KBM-7 (cell line): ENCODE data around the gene PPFIA2.

Experiments
- DNase-seq: peaks from one replicate; pipeline ENCODE4 v3.0.0-alpha.2; 2015
- in situ Hi-C: fragments of 300-500 bp; cut with MboI; formaldehyde crosslinking; loops from 2 replicates; pipeline ENCODE4 v1.14.3; 2020; ENCODE audit warnings: low sequenced_read_pairs, low pct_unique_long_range_greater_than_20kb, mixed read lengths

Gene PPFIA2

GRCh38 chr12:81585787-81586186 lies 173.4 kb downstream of the PPFIA2 start:
- in situ Hi-C loops: no loop called here
- no peak for DNase-seq

GRCh38 chr12:81573228-81573627 lies 185.9 kb downstream of the PPFIA2 start:
- in situ Hi-C loops: no loop called here
- DNase-seq: no peak

DNA sequence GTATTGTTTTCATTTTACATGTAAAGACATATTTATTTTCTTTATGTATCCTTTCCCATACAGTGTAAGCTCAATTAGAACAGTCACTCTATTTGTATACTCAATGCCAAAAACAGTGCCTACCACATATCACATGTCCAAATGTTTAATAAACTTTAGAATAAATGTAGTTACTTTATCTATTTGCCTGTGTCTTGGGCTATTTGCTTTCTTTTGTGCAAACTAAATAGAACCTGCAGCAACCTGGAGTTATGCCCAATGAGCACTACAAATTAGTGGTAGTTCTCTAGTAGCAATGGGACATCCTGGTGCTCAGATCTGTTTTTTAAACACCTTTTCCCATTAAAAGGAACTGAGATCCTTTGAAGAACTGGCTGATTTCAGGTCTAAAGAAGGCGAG lies 186.7 kb downstream of the PPFIA2 start:
- no peak for DNase-seq
- in situ Hi-C loops: no loop called here

DNA sequence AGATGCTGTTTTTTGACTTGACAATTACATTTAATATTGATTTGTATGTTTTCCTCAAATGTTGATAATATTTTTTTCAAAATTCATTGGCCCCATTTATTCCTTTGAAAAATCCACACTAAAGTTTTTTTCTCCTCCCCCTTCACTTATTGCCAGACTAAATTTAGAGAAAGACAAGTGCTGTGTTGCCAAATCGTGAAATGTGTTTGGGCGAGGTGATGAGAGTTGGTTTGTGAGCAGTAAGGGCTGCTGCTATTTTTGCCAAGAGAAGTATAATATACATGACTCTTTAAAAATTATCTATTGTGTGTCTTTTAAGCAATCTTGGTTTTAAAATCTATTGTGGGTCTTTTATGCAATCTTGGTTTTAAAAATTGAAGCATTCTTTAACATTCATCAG lies 188.9 kb downstream of the PPFIA2 start:
- no peak for DNase-seq
- in situ Hi-C loops: no loop called here

DNA sequence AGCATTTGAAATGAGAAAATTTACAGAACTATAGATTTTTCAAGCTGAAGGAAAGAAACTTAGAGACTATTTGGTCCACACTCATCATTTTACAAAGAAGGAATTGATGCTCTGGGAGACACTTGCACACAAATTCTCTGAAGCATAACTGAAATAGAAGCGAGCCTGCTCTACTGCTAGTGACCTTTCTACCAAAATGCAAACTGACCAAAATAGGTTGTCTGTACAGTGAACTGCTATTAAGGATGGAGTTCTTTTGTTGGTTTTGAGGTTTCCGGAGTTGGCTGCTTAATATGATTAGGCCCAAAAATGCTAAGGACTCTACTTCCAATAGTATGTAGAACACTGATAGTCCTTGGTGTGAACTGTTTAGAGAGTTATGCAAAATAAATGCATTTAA lies 194.9 kb downstream of the PPFIA2 start:
- no peak for DNase-seq
- in situ Hi-C loops: no loop called here

DNA sequence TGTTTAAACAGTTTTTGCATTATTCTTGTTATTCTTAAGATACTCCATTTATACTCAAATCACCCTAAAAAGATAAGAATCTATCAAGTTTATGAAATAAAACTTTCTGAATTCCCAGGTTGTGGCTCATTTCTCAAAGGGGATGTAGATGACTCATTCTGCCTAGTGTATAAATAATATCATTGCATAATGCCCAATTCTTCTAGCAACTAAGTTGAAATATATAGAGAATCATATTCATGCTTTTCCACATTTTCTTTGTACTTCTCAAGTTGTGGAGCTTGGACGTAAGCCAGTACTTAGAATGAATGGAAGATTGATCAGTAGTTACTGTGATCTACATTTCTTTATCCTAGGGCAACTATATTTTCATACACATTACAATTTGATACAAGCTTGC lies 201.1 kb downstream of the PPFIA2 start:
- no peak for DNase-seq
- in situ Hi-C loops: no loop called here

DNA sequence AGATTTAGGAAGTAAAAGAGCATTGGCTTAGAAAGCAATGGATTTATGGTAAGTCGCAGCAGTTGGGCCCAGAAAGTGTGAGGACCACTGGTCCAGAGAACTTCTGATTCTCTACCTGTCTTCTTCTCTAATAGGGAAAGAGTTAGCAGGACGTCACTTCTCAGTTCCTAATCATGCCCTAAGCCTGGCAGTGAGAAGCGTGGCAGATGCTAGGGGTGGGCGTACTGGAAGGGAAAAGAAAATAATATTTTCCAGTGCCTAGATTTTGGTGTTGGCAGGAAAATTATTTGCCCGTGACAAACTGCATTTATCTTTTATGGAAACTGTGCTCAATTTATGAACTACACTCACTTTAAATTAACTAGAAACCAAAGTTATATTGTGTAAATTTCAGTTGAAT lies 212.3 kb downstream of the PPFIA2 start:
- no peak for DNase-seq
- in situ Hi-C loops: no loop called here

DNA sequence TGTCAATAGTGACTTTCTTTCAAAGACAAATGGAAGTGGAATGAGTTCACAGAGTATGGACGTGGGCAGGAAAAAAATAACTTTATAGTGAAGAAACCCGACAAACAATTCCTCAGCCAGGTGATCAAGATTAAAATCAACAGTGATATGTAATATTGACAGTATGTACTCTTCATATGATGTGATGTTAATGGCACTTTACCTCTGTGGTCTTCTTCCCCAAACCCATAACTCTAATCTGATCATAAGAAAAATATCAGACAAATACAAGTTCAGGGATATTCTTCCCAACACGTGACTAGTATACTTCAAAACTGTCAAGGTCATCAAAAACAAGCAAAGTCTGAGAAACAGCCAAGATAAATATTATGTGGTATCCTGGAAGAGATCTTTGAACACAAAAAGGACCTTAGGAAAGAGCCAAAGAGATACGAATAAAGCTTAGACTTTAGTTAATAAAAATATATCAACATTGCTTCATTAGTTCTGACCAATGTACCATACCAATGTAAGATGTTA lies 215.5 kb downstream of the PPFIA2 start:
- in situ Hi-C loops: no loop called here
- DNase-seq: no peak

DNA sequence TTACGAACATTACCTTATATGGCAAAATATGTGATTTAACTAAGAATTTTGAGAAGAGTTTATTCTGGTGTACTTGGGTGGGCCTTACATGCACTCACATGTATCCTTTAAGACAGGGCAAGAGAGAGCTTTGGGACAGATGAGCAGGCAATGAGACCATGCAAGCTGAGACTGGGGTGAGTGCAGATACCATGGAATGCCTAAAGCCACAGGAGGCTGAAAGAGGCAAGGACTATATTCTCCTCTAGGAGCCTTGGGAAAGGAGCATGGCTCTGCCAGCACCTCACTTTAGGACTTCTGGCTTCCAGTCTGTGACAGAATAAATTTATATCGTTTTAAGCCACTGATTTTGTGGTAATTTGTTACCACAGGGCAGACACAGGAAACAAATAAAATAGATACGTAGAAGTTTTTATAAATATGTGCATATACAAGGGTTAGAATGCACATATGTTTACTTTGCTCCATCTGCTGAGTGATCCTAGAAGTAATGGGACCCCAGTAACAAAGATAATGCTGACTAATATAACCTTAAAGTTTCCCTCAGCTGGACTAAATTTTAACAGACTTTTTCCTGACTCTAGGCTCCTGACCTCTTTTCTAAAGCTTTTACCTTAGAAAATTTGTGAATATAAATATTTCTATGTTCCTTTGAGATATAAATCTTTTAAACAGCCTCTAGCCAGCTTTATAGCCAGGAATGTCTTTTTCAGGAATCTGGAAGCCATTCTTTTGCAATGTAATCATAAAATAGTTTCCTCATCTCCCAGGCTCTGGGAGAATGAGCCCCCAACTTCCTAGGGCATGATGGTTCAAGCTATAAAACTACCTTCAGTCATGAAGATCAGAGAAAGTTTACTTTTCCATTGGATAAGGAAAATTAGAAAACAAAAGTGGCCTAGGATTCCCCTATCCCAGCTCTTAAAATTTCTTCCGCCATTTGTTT lies 216.8 kb downstream of the PPFIA2 start:
- no peak for DNase-seq
- in situ Hi-C loops: no loop called here

GRCh38 chr12:81541121-81541520 lies 218.0 kb downstream of the PPFIA2 start:
- in situ Hi-C loops: no loop called here
- DNase-seq: no peak

- in situ Hi-C loops: no loop called here
Measured at GRCh38 chr12:81539279-81539678, 219.9 kb downstream of the PPFIA2 start.

DNA sequence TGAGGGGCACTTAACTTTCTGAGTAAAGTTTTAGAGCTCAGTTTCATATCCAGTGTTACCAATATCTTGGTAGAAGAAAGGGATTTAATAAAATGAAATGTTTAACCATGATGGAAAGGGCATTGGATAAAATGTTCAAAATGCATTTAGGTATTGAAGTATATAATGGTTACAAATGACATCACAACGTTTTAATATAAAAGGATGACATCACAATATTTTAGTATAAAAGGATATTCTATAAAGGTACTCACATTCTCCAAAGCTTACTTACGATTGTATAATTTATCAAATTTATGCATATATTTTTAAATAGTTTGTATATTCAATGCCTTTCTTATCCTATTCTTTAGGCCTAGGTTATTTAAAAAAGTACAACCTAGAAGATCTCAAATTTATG lies 226.1 kb downstream of the PPFIA2 start:
- in situ Hi-C loops: no loop called here

More at GRCh38 chr12:81539279-81539678, 219.9 kb downstream of the PPFIA2 start:
- DNase-seq: no peak

GRCh38 chr12:81530352-81530751 lies 228.8 kb downstream of the PPFIA2 start:
- no peak for DNase-seq
- in situ Hi-C loops: no loop called here

More for the DNA sequence above, 226.1 kb downstream of the PPFIA2 start:
- no peak for DNase-seq

DNA sequence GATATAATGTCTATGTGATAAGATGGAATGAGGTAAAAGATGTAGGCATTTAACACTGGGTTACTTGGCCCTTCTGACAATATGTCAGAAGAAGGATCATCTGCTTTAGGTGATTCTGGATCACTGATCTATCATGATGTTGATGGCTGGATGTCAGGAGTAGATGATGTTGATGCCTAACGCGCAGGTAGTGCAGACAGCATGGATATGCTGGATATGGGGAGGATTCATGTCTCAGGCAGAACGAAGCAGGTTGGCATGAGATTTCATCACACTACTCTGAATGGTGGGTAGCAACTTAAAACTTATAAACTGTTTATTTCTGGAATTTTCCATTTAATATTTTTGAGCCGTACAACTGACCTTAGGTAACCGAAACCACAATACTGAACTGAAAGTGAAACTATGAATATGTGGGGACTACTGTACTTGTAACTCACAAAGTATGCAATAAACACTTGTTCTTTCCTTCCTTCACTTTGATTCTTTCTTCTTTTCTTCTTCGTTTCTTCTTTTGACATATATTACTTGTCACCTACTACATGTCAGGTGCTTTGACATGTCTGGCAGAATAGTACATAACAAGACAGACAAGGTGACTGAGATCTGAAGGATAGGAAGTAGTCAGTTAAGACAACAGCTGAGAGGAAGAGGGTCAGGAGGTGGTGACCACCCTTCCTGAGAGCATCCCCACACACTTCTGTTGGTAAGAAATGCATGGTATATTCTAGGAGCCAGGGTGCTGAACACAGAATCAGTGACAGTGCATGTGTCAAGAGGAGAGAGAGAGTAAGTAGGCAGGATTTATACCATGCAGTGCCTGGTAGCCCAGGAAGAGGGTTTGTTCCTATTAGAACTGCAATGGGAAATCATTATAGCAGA lies 238.8 kb downstream of the PPFIA2 start:
- in situ Hi-C loops: no loop called here
- no peak for DNase-seq

- no peak for DNase-seq
- in situ Hi-C loops: no loop called here
Measured at GRCh38 chr12:81518638-81519037, 240.5 kb downstream of the PPFIA2 start.

- DNase-seq: no peak
- in situ Hi-C loops: no loop called here
Measured at GRCh38 chr12:81517296-81517695, 241.9 kb downstream of the PPFIA2 start.

DNA sequence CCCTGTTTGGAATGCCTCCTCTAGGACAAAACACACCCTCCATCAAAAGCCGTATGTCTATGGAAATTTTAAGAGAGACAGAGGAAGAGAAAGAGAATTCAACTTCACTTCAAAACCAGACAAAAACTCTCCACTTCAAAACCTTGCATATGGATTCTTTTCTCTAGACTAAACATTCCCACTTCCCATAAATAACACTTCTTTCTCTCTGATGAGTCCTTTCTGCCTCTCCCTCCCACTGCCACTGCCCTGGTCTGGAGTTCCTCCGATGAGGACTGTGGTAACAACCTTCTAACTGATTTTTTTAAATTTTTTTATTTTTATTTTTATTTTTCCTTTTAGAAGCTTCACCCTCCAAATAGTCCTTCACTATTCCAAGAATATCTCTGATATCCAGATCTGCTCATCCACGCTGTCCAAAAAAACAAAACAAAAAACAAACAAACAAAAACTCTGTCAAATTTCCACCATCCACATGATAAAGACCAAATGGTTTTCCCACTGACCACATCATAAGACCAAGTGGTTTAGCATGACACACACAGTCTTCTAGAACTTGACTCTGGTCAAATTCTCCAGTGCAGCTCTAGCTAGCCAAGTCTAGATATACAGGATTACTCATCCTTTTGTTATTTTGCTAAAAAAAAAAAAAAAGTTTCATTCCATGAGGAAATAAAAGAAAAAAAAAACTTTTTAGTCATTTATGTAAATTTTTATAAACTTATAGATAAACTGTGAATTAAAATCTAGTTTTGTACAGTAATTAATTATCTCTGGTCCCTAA lies 256.0 kb downstream of the PPFIA2 start:
- DNase-seq: no peak
- in situ Hi-C loops: no loop called here

DNA sequence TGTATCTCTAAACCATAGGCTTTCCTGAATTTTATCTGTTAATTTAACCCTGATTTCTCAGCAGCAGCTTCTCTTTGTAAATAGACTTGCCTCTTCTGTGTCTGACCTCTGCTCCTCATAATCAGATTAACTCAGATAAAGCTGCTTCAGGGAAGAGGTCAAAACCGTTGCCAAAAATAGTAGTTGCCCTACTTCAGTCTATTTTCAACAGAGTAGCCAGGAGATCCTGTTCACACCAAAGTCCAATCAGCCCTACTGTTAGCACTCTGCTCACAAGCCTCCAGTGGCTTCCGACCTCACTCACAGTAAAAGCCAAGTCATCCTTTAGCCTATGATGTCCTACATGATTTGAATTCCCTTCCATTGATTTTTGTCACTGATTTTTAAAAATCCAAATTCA lies 258.4 kb downstream of the PPFIA2 start:
- no peak for DNase-seq
- in situ Hi-C loops: no loop called here

DNA sequence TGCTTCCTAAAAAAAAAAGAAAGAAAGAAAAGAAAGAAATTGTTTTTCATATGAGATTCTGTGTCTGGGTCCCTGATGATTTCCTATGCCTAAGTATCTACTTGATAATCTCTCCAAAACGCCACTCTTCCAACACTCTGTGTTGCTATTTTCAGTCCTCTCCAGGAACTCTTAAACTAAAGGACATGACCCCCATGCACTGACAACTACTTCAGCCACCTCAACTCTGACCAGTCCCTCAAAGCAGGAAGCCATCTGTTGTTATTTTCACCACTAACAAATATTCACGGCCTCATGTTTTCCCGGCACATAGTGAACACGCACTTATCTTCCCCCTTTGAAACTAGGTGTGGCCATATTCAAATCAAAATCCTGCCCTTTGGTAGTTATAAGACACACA lies 259.3 kb downstream of the PPFIA2 start:
- in situ Hi-C loops: no loop called here

More for the DNA sequence above, 259.3 kb downstream of the PPFIA2 start:
- no peak for DNase-seq
